ENCODE data around the gene ARMC8. TPM values are rescaled to one million over a fixed set of nuclear protein-coding genes. Genes with fewer than 3 reads are reported as not detected.
"Not testable (repeated sequence)": the region's sequence is repeated elsewhere in the genome, so short reads cannot be mapped to it uniquely, and the experiment has no call there.

The ARMC8 gene
- total and polyA plus RNA-seq, 8 donors = 11.7 to 125 (median 37.4) TPM

DNA sequence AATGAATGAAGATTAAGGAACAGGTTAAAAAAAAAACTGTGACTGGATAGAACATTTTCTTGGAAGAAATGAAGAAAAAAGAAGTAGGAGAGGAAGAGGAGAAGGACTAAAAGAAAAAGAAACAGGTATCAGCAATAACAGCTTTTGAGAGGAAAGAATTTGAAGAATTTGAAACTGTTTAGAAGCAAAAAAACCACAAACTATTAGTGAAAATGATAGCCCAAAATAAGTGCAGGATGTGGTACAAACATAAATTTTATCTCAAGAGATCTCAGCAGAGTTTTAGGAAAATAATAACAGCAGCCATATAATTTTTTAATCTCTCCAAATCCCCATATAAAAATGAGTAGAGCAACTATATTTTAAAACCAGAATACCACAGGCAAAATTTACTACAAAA lies 46.2 kb upstream of the ARMC8 start:
- Histone ChIP-seq H3K4me1 (peaks cover 0 to 26% (median 12%) of the 10 kb centered on the region in 4 donors), H3K4me3 (no peak overlapping the region), H3K9me3 (peaks cover 0 to 5% (median 0%) of the 10 kb centered on the region in 4 donors), H3K36me3 (no peaks in the 10 kb centered on the region), H3K27ac (no peak overlapping the region), H3K27me3 (no peaks in the 10 kb centered on the region)
- intact Hi-C loops (cut with DNase I; ENCODE audit: low total_unique reads) = no loop called here
- no peak for DNase-seq
- TF ChIP-seq, protein P1, sequence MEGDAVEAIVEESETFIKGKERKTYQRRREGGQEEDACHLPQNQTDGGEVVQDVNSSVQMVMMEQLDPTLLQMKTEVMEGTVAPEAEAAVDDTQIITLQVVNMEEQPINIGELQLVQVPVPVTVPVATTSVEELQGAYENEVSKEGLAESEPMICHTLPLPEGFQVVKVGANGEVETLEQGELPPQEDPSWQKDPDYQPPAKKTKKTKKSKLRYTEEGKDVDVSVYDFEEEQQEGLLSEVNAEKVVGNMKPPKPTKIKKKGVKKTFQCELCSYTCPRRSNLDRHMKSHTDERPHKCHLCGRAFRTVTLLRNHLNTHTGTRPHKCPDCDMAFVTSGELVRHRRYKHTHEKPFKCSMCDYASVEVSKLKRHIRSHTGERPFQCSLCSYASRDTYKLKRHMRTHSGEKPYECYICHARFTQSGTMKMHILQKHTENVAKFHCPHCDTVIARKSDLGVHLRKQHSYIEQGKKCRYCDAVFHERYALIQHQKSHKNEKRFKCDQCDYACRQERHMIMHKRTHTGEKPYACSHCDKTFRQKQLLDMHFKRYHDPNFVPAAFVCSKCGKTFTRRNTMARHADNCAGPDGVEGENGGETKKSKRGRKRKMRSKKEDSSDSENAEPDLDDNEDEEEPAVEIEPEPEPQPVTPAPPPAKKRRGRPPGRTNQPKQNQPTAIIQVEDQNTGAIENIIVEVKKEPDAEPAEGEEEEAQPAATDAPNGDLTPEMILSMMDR (IDR thresholded peaks at IDR 0.05) = no peak
- TF ChIP-seq POLR2A (IDR thresholded peaks at IDR 0.05) (no peak), EP300 (IDR thresholded peaks at IDR 0.05) (no peak), POLR2AphosphoS5 (IDR thresholded peaks at IDR 0.05) (no peak)

DNA sequence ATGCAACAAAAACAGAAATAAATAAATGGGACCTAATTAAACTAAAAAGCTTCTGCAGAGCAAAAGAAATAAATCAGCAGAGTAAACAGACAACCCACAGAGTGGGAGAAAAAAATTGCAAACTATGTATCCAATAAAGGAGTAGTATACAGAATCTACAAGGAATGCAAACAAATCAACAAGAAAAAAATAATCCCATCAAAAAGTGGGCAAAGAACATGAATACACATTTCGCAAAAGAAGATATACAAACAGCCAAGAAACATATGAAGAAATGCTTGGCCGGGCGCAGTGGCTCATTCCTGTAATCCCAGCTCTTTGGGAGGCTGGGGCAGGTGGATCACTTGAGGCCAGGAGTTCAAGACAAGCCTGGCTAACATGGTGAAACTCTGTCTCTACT lies 44.9 kb upstream of the ARMC8 start:
- H3K27me3 ChIP-seq; H3K36me3 ChIP-seq; H3K4me3 ChIP-seq; H3K9me3 ChIP-seq; DNase-seq; H3K27ac ChIP-seq; intact Hi-C loops (cut with DNase I; ENCODE audit: low total_unique reads): not testable (repeated sequence)
- H3K4me1 ChIP-seq = peaks cover 0 to 14% (median under 1%) of the 10 kb centered on the region in 4 donors
- 88 to 96% (median 89%) methylated on average over 3 of the region's 3 CpGs for WGBS, 5 donors

- Histone ChIP-seq H3K27me3 (no peaks in the 10 kb centered on the region), H3K27ac (no peak overlapping the region), H3K36me3 (no peaks in the 10 kb centered on the region), H3K9me3 (peaks cover 0 to under 1% (median 0%) of the 10 kb centered on the region in 4 donors), H3K4me1 (no peaks in the 10 kb centered on the region), H3K4me3 (no peak overlapping the region)
- TF ChIP-seq POLR2A (IDR thresholded peaks at IDR 0.05) (no peak), EP300 (IDR thresholded peaks at IDR 0.05) (no peak)
- TF ChIP-seq, protein P1 (IDR thresholded peaks at IDR 0.05) = peak in 1 of 7 experiments; percentile 42
- peak in 1 of 2 donors; percentile 17 for DNase-seq
- intact Hi-C loops (cut with DNase I; ENCODE audit: low total_unique reads) = no loop called here
- WGBS, 5 donors = 35 to 50% (median 46%) methylated on average over 4 of the region's 4 CpGs
These were observed 38.6 kb upstream of the ARMC8 start for GRCh38 chr3:138148503-138148902.

- Histone ChIP-seq H3K4me1 (no peaks in the 10 kb centered on the region), H3K27ac (no peak overlapping the region), H3K4me3 (no peak overlapping the region), H3K36me3 (no peaks in the 10 kb centered on the region), H3K27me3 (no peaks in the 10 kb centered on the region), H3K9me3 (peaks cover 0 to 8% (median 0%) of the 10 kb centered on the region in 4 donors)
- DNase-seq = no peak
- intact Hi-C loops (cut with DNase I; ENCODE audit: low total_unique reads) = no loop called here
- TF ChIP-seq, protein P1 (IDR thresholded peaks at IDR 0.05) = no peak
- no peak for TF ChIP-seq EP300 (IDR thresholded peaks at IDR 0.05)
- TF ChIP-seq POLR2A (IDR thresholded peaks at IDR 0.05) = no peak
- no peak for TF ChIP-seq POLR2AphosphoS5 (IDR thresholded peaks at IDR 0.05)
These were observed 32.6 kb upstream of the ARMC8 start for GRCh38 chr3:138154534-138154933.

- 84 to 96% (median 95%) methylated on average over 4 of the region's 4 CpGs for WGBS, 5 donors
- Histone ChIP-seq H3K4me1 (no peaks in the 10 kb centered on the region), H3K27me3 (no peaks in the 10 kb centered on the region), H3K36me3 (peaks cover 8 to 28% (median 27%) of the 10 kb centered on the region in 4 donors), H3K4me3 (no peak overlapping the region), H3K9me3 (peaks cover 0 to 8% (median 0%) of the 10 kb centered on the region in 4 donors), H3K27ac (no peak overlapping the region)
- no peak for DNase-seq
- intact Hi-C loops (cut with DNase I; ENCODE audit: low total_unique reads) = no loop called here
- TF ChIP-seq POLR2A (IDR thresholded peaks at IDR 0.05) (no peak), EP300 (IDR thresholded peaks at IDR 0.05) (no peak), POLR2AphosphoS5 (IDR thresholded peaks at IDR 0.05) (no peak)
These were observed 29.4 kb upstream of the ARMC8 start for GRCh38 chr3:138157743-138158142.

Data from stomach (tissue), 9 donors.